HG03045 (cell line): ENCODE results near the gene SWSAP1.

Experiments used
- ATAC-seq: cut with Tn5 transposase; IDR thresholded peaks from one replicate; pipeline ENCODE4 v1.9.1; 2021; ENCODE audit warnings: mild to moderate bottlenecking, moderate library complexity; ENCODE audit not compliant: unreplicated experiment

SWSAP1 gene

DNA sequence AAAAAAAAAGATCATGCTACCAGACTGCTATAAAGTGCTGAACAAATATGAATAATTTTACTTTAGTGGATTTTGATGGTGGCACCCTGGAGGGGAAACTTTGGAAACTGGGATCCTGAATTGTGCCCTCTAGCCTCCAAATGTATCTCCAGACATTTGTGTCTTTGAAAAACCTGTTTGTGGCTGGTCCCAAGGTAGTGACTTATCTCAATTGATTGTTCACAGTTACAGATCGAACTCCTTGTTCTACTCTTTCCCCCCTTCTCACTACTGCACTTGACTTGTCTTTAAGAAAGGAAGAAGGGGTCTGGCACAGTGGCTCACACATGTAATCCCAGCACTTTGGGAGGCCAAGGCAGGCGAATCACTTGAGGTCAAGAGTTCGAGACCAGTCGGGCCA lies 34.1 kb downstream of the SWSAP1 start:
- ATAC-seq, result no peak

GRCh38 chr19:11410682-11411081 lies 36.2 kb downstream of the SWSAP1 start:
- ATAC-seq, result no peak

DNA sequence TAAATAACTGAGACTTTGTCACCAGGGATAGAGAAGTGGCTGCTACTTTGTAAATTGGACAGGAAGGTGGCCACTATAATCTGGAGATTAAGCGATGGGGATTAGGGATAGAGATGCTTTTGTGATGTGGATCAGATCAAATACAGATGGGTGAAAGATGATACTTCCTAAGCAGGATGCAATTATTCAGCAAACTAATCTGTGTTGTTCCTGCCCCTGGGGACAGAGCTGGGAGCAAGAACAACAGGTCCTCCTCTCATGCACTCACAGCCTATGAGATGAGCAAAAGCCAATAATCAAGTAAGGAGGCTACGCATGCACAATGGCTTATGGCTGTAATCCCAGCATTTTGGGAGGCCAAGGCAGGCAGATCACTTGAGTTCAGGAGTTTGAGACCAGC lies 40.1 kb downstream of the SWSAP1 start:
- no peak for ATAC-seq

- ATAC-seq, result no peak
Measured at GRCh38 chr19:11416346-11417052, 42.0 kb downstream of the SWSAP1 start.

DNA sequence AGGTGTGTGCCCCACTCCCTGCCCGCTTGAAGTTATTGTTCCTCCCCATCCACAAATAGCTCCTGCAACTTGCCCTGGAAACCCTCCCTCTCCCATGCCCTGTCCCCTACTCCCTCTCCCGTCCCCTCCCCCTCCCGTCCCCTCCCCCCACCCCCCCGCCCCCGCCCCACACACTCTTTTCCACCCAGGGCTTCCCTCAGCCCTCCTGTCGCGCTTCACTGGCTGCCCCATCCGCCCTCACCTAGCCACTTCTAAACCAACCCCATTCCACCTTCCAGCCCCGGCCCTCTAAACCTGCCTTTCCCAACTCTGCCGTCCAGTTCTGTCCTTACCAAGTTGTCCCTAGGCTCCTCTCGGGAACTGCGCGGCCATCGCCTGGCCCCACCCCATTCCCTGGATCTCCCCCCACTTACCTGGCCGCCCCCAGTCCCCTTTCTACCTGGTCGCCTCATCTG lies 43.7 kb downstream of the SWSAP1 start:
- no peak for ATAC-seq

DNA sequence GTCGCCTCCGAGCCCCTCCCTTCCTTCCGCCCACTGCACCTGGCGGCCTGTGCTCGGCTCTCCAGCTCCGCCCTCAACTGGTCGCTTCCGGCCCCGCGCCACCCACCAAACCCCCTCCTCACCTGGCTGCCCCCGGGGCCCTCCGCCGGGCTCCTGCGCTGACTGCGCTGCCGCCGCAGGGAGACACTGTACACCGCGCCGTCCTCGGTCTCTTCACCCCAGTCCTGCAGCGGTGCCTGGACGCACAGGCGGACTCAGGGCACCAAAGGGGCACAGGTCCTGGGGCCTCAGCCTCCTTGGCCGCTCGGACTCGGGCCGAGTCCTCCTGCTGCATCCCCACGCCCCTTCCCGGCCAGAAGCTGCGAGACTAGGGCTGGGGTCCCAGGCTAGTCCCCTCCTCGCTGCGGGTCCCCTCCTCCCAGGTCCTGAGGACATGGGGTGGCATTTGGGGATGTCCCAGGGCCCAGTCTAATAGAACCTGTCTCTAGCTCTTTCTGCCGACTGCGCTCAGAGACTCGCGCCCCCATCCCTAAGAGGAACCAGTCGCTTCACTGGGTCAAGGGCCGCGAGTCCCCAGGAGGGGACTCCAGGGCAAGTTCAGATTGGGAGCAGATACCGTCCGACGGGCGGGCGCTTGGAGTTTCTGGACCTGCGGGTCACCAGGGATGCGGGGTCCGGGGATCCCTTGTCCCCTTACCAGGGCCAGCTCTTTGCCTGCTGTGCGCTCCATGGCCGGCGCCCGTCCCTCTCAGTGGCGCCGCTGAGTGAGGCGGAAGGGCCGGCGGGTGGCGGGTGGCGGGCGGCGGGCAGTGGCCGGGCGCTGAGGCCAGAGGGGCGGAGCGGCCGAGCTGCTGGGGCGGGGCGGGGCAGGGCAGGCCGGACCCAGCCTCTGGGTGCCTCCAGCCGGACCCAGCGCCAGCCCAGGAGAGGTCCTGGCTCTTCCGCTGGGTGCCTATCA lies 44.4 kb downstream of the SWSAP1 start, which contains the start of gene RGL3:
RGL3 (minus strand) TSS at position 766 of the 958 bp plus-strand sequence; CDS start at position 730, 36 bp downstream.
- ATAC-seq, result no peak

GRCh38 chr19:11420429-11421370 lies 46.2 kb downstream of the SWSAP1 start:
- no peak for ATAC-seq

GRCh38 chr19:11421371-11422098 lies 47.1 kb downstream of the SWSAP1 start:
- peak; percentile 14 for ATAC-seq

DNA sequence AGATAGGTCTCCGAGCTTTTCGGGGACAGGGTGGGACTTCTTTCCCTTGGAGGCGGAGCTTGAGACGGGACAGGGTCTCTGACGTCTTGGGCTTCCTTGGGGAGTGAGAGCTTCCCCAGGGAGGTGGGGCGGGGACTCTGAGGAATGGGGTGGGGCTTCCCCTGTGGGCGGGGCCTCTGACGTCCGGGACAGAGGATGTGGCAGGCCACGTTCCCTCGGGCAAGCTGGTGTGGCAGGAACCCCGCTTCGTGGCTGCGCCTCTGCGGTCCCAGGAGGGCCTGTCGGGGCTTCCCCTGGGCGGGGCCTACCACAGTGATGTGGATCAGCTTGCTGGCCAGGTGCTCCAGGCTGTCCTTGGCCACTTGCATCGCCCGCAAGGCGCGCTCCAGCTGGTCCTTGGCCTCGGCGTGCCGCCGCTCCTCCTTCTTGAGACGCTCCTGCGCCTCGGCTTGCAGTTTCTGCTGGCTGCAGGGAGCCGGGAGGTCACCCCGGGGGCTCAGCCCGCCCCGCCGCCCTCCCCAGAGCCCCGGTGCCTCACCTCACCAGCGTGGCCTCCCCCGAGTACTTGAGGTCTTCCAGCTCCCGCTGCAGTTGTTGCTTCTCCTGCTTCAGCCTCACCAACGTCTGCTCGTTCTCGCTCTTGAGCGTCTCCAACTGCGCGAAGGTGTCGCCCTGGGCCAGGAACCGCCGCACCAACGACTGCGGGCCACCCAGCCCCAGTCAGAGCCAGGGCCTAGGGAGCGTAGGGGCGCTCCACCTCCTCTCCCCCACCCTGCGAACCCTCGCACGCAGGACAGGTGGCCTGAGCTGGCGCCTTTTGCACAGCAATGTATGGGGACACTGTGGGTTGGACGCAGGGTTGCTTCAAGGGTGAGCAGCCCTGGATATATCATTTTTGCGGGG lies 47.9 kb downstream of the SWSAP1 start:
- ATAC-seq, result peak; percentile 52

DNA sequence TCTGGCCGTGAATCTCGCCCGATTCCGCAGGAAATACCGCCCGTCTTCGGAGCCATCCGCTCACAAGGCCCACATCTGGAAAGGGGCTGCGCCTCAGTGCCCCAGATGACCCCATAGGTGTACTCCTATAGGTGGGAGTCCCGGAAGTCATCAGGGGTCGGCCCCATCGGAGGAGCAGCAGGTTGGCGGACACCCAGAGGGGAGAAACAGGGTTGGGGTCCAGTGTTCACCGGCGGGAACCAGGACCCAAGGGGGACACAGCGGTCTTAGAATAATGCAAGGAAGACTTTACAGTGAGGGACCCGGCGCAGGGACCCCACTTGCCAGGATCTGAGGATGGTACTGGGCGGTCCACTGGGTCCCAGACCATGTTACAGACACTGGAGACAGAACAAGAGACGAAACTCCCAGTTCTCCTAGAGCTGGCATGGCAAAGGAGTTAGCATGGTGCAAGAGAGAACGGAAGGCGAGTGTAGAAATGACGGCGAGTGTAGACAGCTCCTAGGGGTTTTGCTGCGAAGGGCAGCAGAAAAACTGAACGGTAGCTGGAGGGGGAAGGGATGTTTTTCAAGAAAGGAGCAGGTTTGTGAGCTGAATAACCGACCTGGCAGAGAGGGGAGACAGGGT lies 48.8 kb downstream of the SWSAP1 start:
- no peak for ATAC-seq

GRCh38 chr19:11423791-11424181 lies 49.3 kb downstream of the SWSAP1 start:
- no peak for ATAC-seq
